Hematopoietic multipotent progenitor cell treated with erythropoietin and hydrocortisone succinate and interleukin-3 and kit ligand, for 15 days (in vitro differentiated cells): ENCODE data around the gene PARVB.

ENCODE experiments used
- DNase-seq: peaks from one replicate; pipeline ENCODE4 v3.0.0-alpha.2; 2015; ENCODE audit warnings: low spot score

Gene PARVB

GRCh38 chr22:44162960-44163359 is 138.9 kb downstream of the PARVB start:
- DNase-seq: no peak

- no peak for DNase-seq
Observed at GRCh38 chr22:44163536-44163935, 139.4 kb downstream of the PARVB start.

- no peak for DNase-seq
Observed at GRCh38 chr22:44164031-44164430, 139.9 kb downstream of the PARVB start.

GRCh38 chr22:44165286-44165874 is 141.3 kb downstream of the PARVB start:
- DNase-seq: no peak

- DNase-seq: no peak
Observed at GRCh38 chr22:44166498-44167276, 142.6 kb downstream of the PARVB start.

- no peak for DNase-seq
Observed at GRCh38 chr22:44167501-44167900, 143.4 kb downstream of the PARVB start.

- no peak for DNase-seq
Observed at GRCh38 chr22:44168206-44168605, 144.1 kb downstream of the PARVB start.

GRCh38 chr22:44170470-44170869 is 146.4 kb downstream of the PARVB start:
- DNase-seq: no peak

GRCh38 chr22:44171561-44171960 is 147.5 kb downstream of the PARVB start:
- no peak for DNase-seq

- DNase-seq: no peak
Observed at GRCh38 chr22:44172370-44173108, 148.4 kb downstream of the PARVB start.

- no peak for DNase-seq
Observed at GRCh38 chr22:44173154-44173553, 149.1 kb downstream of the PARVB start.

GRCh38 chr22:44175676-44176075 is 151.6 kb downstream of the PARVB start:
- no peak for DNase-seq

GRCh38 chr22:44179196-44179988 is 155.3 kb downstream of the PARVB start:
- no peak for DNase-seq

- DNase-seq: no peak
Observed at GRCh38 chr22:44179989-44180705, 156.0 kb downstream of the PARVB start.

- no peak for DNase-seq
Observed at GRCh38 chr22:44180706-44181032, 156.6 kb downstream of the PARVB start, which contains the start of gene PARVG. PARVG (plus strand) TSS chr22:44180925; CDS start chr22:44183330, 2,405 bp downstream.

GRCh38 chr22:44181033-44181911 is 157.2 kb downstream of the PARVB start:
- no peak for DNase-seq

- no peak for DNase-seq
Observed at GRCh38 chr22:44181912-44182587, 157.9 kb downstream of the PARVB start.

GRCh38 chr22:44182588-44183286 is 158.6 kb downstream of the PARVB start:
- DNase-seq: no peak

- DNase-seq: no peak
Observed at GRCh38 chr22:44183287-44183588, 159.1 kb downstream of the PARVB start.

- DNase-seq: no peak
Observed at GRCh38 chr22:44184006-44184405, 159.9 kb downstream of the PARVB start.
